RWPE2 (cell line): ENCODE results near the gene DDX49.
A peak's percentile ranks its signal among the peaks of the same experiment; 100 is the strongest.

Experiments used
- ATAC-seq: fragments of 200-7000 bp; cut with Tn5 transposase; 3 replicates; pipeline ENCODE4 v1.9.1; 2021; ENCODE audit warnings: low read depth
- DNase-seq: peaks from one replicate; pipeline ENCODE4 v3.0.0-alpha.2; 2020; ENCODE audit warnings: low spot score
- H3K27ac ChIP-seq: fragments of 450-650 bp; 2 replicates; pipeline ENCODE4 v1.5.1; 2017; ENCODE audit warnings: mild to moderate bottlenecking; ENCODE audit not compliant: poor library complexity, severe bottlenecking
- H3K27me3 ChIP-seq: fragments of 250-450 bp; sonication (Bioruptor Pico); 2 replicates; pipeline ENCODE4 v1.5.1; 2021; ENCODE audit warnings: mild to moderate bottlenecking, moderate library complexity; ENCODE audit not compliant: insufficient read depth, poor library complexity, severe bottlenecking
- H3K36me3 ChIP-seq: fragments of 250-450 bp; sonication (Bioruptor Pico); 2 replicates; pipeline ENCODE4 v1.5.1; 2020; ENCODE audit warnings: low read depth, mild to moderate bottlenecking, moderate library complexity
- H3K4me1 ChIP-seq: fragments of 250-450 bp; sonication (Bioruptor Pico); 2 replicates; pipeline ENCODE4 v1.5.1; 2021; ENCODE audit warnings: mild to moderate bottlenecking, moderate library complexity; ENCODE audit not compliant: insufficient read depth, poor library complexity, severe bottlenecking
- H3K4me3 ChIP-seq: fragments of 250-450 bp; sonication (Bioruptor Pico); 2 replicates; pipeline ENCODE4 v1.5.1; 2021; ENCODE audit warnings: mild to moderate bottlenecking, moderate library complexity; ENCODE audit not compliant: severe bottlenecking
- H3K9me3 ChIP-seq: fragments of 250-450 bp; sonication (Bioruptor Pico); 2 replicates; pipeline ENCODE4 v1.5.1; 2021; ENCODE audit warnings: mild to moderate bottlenecking, moderate library complexity; ENCODE audit not compliant: severe bottlenecking
- TF ChIP-seq, protein P1 (sequence below): fragments of 450-650 bp; IDR thresholded peaks from one replicate; pipeline ENCODE4 v1.5.1; 2017; ENCODE audit warnings: mild to moderate bottlenecking, moderate library complexity; ENCODE audit not compliant: poor library complexity, severe bottlenecking

The DDX49 gene

DNA sequence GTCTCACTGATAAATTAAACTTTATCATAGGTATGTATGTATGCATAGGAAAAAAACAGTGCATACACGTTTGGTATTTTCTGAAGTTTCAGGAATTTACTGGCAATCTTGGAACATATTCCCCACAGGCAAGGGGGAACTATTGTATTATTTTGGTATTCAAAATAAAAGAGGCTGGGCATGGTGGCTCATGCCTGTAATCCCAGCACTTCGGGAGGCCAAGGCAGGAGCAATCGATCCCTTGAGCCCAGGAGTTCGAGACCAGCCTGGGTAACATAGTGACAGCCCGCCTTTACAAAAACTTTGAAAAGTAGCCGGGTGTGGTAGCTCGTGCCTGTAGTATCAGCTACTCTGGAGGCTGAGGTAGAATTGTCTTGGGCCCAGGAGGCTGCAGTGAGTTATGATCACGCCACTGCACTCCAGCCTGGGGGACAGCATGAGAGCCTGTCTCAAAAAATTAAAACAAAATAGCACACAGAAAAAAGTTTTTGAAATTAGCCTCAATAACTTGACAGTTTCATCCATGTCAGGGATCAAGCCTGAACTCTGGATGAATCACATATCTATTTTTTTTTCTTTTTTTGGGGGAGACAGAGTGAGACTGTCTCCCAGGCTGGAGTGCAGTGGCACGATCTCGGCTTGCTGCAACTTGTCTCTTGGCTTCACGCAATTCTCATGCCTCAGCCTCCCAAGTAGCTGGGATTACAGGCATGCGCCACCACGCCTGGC lies 50.6 kb downstream of the DDX49 start:
- Histone ChIP-seq H3K36me3 (no peaks in the 10 kb centered on the region), H3K4me1 (peaks cover 18% of the 10 kb centered on the region), H3K27ac (peak overlapping the region; percentile 90), H3K4me3 (no peak overlapping the region), H3K27me3 (no peaks in the 10 kb centered on the region), H3K9me3 (no peaks in the 10 kb centered on the region)
- TF ChIP-seq, protein P1, sequence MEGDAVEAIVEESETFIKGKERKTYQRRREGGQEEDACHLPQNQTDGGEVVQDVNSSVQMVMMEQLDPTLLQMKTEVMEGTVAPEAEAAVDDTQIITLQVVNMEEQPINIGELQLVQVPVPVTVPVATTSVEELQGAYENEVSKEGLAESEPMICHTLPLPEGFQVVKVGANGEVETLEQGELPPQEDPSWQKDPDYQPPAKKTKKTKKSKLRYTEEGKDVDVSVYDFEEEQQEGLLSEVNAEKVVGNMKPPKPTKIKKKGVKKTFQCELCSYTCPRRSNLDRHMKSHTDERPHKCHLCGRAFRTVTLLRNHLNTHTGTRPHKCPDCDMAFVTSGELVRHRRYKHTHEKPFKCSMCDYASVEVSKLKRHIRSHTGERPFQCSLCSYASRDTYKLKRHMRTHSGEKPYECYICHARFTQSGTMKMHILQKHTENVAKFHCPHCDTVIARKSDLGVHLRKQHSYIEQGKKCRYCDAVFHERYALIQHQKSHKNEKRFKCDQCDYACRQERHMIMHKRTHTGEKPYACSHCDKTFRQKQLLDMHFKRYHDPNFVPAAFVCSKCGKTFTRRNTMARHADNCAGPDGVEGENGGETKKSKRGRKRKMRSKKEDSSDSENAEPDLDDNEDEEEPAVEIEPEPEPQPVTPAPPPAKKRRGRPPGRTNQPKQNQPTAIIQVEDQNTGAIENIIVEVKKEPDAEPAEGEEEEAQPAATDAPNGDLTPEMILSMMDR: no peak
- ATAC-seq (peak; percentile 5; the same call in 1 of the 3 replicates), DNase-seq (no peak)

DNA sequence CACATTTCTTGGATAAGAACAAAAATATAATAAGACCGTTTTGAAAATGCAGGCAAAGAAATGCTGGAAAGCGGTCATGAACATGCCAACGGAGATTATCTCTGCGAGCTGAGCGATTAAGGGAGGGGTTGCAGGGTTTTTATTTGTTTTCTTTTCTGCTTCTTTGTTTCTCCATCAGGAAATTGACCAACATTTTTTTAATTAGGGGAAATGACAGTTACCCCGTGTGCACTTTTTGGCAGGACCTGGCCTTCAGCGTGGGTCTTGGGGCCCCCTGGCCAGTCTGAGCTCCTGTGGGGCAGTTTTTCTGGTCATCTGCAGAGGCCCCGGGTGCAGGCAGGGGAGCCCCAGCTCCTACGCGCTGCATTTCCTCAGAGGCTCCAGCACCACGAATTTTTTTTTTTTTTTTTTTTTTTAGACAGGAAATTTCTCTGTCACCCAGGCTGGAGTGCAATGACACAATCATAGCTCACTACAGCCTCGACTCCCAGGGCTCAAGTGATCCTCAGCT lies 52.8 kb downstream of the DDX49 start:
- TF ChIP-seq, protein P1: no peak
- no peaks in the 10 kb centered on the region for H3K9me3 ChIP-seq
- peaks cover 18% of the 10 kb centered on the region for H3K4me1 ChIP-seq
- DNase-seq (no peak), ATAC-seq (no peak)
- H3K27me3 ChIP-seq: no peaks in the 10 kb centered on the region
- no peak overlapping the region for H3K27ac ChIP-seq
- no peaks in the 10 kb centered on the region for H3K36me3 ChIP-seq
- H3K4me3 ChIP-seq: no peak overlapping the region

- Histone ChIP-seq H3K4me3 (no peak overlapping the region), H3K36me3 (no peaks in the 10 kb centered on the region), H3K27me3 (no peaks in the 10 kb centered on the region), H3K4me1 (peaks cover 13% of the 10 kb centered on the region), H3K9me3 (no peaks in the 10 kb centered on the region), H3K27ac (no peak overlapping the region)
- DNase-seq (no peak), ATAC-seq (no peak)
- TF ChIP-seq, protein P1: no peak
These were observed 53.3 kb downstream of the DDX49 start for GRCh38 chr19:18972851-18973250.

- H3K36me3 ChIP-seq: no peaks in the 10 kb centered on the region
- TF ChIP-seq, protein P1: no peak
- no peak overlapping the region for H3K27ac ChIP-seq
- DNase-seq: no peak
- peaks cover 3% of the 10 kb centered on the region for H3K4me1 ChIP-seq
- H3K27me3 ChIP-seq: no peaks in the 10 kb centered on the region
- H3K9me3 ChIP-seq: no peaks in the 10 kb centered on the region
- 0 out of 3 replicates have a peak, but pooled peaks have one; percentile 14 for ATAC-seq
- no peak overlapping the region for H3K4me3 ChIP-seq
These were observed 55.5 kb downstream of the DDX49 start for GRCh38 chr19:18975011-18975410.

GRCh38 chr19:18975869-18976268 lies 56.4 kb downstream of the DDX49 start:
- Histone ChIP-seq H3K9me3 (no peaks in the 10 kb centered on the region), H3K4me1 (no peaks in the 10 kb centered on the region), H3K36me3 (no peaks in the 10 kb centered on the region), H3K27me3 (no peaks in the 10 kb centered on the region), H3K27ac (no peak overlapping the region), H3K4me3 (no peak overlapping the region)
- TF ChIP-seq, protein P1: no peak
- DNase-seq: no peak
- no peak for ATAC-seq
